Epidermal melanocyte (primary cell): ENCODE results near the gene NEDD4.
A peak's percentile ranks its signal among the peaks of the same experiment; 100 is the strongest.
"Not testable (repeated sequence)": the region's sequence is repeated elsewhere in the genome, so short reads cannot be mapped to it uniquely, and the experiment has no call there.

Experiments
- DNase-seq: peaks from one replicate; pipeline ENCODE4 v3.0.0; 2011; ENCODE audit warnings: low spot score; ENCODE audit not compliant: insufficient read length

NEDD4 gene

DNA sequence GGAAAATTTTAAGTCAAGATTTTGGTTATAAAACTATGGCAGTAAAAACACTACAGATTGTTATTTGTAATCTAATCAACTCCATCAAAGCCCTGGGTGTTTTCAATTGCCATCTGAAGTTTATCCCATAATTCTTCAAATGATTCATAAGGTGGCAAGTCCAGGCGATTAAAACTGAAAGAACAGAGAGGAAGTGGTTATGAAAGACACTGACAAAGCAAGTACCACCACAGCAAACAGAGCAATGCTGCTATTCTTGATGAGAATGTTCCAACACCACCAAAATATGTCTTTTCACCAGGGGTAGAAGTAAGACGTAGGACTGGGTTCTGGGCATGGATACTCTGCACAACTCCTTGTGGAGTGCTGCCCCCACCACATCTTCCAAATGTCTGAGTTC, 163.6 kb downstream of the NEDD4 start:
- no peak for DNase-seq

DNA sequence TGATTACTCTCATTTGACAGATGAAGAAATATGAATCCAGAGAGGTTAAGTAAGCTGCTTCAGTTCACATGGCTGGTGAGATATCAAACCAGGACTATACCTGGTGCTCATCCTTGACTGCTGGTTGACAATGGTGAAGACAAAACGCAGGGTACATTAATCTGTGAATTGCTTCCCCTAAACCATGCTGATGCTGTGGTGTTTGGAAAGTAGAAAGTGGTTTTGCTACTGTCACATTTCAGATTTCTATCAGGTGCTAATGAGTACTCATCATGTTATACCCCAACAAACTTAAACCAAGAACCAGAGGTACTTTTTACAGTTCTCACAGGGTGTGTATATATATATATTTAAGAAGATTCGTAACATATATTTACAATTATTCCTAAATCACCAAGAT, 165.5 kb downstream of the NEDD4 start:
- no peak for DNase-seq

DNA sequence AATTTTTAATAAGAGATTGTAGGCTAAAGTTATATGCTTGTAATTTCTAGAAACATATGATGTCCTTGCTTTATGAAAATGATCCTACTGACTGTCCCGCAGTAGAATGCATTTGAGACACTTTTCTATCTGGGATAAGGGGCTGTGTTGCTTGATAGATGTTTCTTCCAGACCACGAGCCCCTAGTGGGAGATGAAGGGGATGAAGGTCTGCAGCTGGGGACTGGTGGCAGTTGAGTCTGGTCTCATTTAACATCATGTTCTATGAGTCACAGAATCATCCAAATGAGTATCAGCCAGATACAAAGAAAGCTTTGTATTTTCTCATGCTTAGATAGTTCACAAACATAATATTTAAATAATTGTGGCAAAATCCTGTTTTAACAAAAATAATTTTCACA, 166.2 kb downstream of the NEDD4 start:
- no peak for DNase-seq

DNA sequence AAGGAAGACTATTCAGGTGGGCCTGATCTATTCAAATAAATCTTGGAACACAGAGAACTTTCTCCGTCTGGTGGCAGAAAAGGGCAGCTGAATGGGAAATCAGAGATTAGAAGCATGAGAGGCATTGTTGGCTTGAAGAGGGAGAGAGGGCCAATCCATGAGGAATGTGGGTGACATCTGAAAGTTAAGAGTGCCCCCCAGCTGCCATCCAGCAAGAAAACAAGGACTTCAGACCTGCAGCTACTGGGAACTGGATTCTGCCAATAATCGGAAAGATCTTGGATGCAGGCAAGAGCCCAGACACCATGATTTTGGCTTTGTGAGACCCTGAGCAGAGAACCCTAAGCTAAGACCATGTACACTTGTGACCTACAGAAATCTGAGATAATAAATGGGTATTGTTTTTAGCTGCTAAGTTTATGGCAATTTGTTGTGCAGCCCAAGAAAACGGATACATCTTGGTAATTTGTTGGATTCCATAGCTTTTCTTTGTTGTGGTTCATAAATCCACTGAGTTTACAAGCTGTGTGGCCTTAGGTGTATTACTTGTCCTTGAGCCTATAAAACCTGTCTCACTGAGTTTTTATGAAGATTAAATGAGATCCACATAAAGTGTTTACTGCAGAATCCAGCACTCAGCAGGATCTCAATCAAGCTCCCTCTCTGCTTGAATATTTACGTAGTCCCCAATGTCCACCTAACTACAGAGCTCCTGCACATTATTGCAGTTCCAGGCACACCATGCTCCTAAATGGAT, 168.4 kb downstream of the NEDD4 start:
- no peak for DNase-seq

DNA sequence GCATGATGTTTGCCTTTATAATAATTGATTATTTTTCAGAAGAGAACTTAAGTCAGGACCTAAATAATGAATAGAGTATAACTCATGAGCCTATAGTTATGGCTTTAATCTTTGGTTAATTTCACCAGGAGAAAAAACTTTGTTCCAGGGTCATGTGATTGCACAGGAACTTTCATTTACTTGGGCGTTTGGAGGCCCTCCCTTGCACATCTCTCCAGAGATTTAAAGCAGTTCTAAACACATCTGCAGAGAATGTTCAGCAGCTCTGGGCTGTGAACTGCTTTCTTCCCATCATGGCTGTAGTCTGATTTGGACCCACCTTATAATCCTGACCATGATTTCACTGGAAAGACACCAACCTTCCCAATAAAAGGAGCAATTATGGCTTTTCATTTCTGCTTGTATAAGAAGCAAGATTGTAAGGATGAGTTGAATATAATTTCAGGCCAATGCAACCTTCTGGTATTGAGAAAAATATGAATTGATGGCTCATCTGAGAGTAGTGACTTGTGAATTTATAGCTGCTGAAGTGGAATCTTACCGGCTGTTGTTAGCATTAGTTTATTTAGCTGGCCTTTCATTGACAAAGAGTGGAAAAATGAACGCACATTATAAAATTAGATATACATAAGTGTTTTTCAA, 169.6 kb downstream of the NEDD4 start:
- no peak for DNase-seq

- DNase-seq, result no peak
These were observed 170.2 kb downstream of the NEDD4 start for GRCh38 chr15:55823191-55823670.

DNA sequence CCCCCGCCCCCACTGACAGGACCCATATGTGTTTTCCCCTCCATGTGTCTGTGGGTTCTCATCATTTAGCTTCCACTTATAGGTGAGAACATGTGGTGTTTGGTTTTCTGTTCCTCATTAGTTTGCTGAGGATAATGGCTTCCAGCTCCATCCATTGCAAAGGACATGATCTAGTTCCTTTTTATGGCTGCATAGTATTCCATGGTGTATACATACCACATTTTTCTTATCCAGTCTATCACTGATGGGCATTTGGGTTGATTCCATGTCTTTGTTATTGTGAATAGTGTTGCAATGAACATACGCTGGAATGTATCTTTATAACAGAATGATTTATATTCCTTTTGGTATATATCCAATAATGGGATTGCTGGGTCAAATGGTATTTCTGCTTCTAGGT, 171.7 kb downstream of the NEDD4 start:
- not testable (repeated sequence) for DNase-seq

DNA sequence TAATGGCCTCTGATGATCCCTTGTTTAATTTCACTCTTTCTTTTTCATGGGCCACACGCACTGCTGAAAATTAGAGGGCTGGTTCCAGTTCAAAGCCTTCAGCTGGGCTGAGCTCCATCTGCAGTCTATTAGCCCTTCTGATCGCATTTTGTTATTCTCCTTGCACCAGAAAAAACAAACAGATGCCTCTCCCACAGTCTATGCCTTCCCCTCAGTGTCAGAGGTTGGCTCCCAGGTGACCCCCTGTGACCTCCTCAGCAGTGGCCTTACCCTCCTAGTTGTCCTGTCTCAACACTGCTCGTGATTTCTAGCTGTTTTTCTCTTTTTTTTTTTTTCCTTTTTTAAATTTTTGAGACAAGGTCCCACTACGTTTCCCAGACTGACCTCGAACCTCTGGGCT, 173.4 kb downstream of the NEDD4 start:
- DNase-seq, result no peak

GRCh38 chr15:55819397-55820034, 173.9 kb downstream of the NEDD4 start:
- no peak for DNase-seq

GRCh38 chr15:55816017-55816416, 177.4 kb downstream of the NEDD4 start:
- DNase-seq, result no peak

DNA sequence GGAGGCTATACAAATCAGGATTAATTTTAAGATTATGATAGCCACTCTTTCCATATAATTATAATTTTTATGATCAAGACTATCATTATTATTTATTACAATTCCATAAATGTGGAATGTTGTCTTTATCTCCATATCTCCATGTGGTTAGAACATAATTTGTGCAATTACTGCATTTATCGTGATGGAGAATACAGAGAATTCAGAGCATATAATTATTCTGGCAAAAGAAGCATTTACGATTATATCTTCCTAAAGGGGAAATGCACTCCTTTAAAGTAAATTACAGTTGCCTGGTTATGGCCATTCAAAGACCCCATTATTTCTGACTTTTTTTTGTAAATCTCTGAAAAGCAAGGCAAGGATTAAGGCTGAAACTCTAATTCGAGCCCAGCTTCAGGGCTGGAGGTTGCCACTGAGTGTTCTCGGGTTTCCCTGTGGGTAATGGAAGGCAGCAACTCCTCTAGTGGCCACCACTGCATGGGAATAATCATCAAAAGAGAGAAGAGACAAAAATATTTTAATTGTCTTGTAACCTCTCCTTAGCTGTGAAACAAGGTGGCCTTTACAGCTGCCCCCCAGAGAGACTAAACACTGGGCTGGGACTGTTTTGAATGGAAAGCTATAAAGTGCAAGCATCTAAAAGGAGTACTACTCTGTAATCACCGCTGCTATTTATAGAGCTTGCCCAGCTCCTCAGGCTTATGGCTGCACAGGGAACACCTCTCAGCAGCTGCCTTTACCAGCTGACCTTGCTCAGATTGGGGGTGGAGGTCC, 190.6 kb downstream of the NEDD4 start:
- DNase-seq, result no peak

DNA sequence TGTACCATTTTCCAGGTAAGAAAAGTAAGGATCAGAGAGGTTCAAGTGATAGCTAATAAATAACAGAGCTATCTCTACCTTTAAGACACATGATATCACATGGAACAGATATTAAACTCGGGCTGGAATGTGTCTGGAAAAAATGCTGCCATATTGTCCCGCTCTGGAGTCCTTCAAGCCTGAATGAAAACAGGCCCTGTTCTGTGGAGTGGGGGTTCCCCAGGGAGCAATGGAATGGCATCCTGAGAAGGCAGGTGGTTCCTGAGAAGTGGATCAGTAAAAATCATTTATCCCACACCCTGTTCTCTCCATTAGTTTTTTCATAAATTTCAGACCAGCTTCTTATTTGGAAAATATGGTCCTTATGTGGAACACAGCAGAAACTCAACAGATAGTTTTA, 193.2 kb downstream of the NEDD4 start:
- no peak for DNase-seq

DNA sequence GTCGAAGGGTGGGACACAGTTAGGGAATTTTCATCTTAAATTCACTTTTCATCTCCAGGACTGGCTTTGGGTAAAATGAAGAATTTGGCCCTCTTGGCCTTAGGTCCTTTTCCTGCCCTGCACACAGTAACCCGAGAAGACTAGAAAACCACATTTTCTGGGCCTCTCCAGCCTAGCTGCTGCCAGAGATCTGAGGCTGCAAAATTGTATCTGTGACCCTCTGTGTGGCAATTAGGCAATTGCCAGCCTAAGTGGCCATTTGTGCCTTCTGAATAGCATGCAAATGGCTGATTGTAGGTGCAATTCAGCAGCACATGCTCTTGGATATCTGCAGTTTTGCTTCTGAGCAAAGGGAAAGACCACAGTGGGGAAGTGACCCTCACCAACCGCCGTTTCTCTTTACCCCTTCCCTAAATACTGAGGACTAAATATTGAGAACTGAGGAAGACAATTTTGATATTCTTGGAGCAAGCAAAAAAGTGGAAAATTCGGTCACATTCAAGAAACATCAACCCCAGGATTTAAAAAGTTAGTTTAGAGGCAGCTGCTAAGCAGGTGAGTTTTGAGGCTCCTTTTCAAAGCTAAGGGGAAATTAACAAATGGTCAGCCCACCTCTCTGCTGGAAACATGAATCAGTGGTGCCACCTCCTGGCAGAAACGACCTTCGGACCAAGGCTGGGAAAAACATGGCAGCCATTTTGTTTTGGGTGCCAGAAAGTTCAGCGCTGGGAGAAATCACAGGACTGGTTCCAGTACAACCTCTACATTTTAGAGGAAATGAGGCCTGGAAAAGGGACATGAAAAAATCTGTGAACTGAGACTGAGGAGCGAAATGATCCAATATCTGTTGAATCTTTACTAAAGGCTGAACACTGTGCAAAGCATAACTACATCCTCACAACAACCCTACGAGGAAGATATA, 193.9 kb downstream of the NEDD4 start:
- DNase-seq, result peak; percentile 60

DNA sequence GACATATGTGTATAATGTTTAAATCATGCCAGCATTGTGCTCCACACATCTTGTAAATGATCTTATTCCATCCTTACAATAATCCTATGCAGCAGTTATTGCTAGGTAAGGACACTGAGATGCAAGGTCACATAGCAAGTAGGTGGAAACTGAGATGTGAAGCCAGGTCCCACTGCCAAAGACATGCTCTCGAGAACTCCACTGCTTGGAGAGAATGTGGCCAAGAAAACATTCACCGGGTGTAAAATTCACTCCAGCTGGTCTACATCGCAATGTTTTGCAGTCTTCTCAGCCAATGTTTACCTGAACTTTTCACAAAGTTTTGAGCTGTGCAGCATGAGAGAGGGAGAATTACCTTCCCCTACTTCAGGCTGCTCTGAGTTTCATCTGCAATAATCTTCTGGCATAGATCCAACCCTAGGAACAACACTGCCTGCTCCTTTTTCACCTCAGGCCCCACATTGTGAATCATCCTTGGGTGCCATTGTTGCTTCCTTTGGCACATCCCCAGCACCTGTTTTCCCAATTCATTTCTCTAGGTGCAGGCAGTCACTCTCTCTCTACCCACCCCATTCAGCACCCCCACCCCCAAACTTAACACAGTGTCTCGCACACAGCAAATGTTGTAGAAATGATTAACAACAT, 197.0 kb downstream of the NEDD4 start:
- DNase-seq, result no peak

- no peak for DNase-seq
These were observed 198.4 kb downstream of the NEDD4 start for GRCh38 chr15:55795031-55795430.

- no peak for DNase-seq
These were observed 201.6 kb downstream of the NEDD4 start for GRCh38 chr15:55791551-55792400.

- DNase-seq, result no peak
These were observed 204.2 kb downstream of the NEDD4 start for GRCh38 chr15:55789066-55789660.

DNA sequence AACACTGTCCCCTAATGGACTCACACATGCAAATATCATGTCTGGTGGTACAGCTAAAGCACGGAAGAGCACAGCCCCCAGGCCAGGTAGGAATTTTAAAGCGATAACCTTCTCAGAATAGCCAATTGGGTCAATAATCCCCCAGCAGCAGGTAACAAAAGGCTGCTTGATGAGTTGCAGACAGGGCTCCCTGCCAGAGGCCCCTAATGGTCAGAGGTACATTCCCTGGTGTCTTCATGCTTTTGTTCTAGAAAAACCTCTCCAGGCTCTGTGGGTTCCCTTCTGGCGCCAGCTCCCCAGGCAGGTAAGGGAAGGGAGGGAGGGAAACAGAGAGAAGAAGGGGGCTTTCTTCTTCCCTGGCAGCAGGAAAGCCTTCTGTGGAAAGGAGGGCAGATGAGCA, 207.1 kb downstream of the NEDD4 start:
- DNase-seq, result no peak

GRCh38 chr15:55785593-55785992, 207.8 kb downstream of the NEDD4 start:
- DNase-seq, result not testable (repeated sequence)
